ENCODE data around the gene KIAA1217. TPM values are rescaled to one million over a fixed set of nuclear protein-coding genes. Genes with fewer than 3 reads are reported as not detected.

The KIAA1217 gene
- total and polyA plus RNA-seq, 2 of the 8 experiments (the other 6 are each of a cell fraction or from before 2014, with no cell fraction given): 4.5 to 15.6 TPM

DNA sequence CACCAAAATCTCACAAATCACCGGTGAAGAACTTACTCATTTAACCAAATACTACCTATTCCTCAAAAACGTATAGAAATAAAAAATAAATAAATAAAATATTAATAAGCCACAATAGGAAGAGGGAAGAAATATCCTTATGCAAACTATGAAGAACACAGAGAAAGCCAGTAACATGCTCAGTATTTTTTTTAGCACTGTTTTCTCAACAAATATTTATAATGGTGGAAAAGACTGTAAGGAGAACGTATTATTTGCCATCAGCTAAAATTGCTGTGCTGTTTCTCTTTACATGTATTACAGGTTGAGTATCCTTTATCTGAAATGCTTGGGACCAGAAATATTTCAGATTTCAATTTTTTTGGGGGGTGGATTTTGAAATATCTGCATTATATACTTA, 21.0 kb downstream of the KIAA1217 start:
- Histone ChIP-seq H3K4me3 (ENCODE audit: extremely low read depth in 1 of 4, insufficient read depth in 2 of 4, low read depth in 3 of 4, low read length in 4 of 4) (no peak overlapping the region), H2AK5ac (ENCODE audit: low read depth, low read length) (no peak overlapping the region), H3K9me3 (ENCODE audit: insufficient read depth in 2 of 2, low read depth in 1 of 2, low read length in 1 of 2) (no peaks in the 10 kb centered on the region), H3K4me2 (ENCODE audit: insufficient read depth in 1 of 2, low read depth in 2 of 2, low read length in 2 of 2) (no peak overlapping the region), H3K4ac (replicated peaks; ENCODE audit: insufficient read length, low read depth, low read length) (no peak overlapping the region), H3K27me3 (replicated peaks in 1 of 4; ENCODE audit: control insufficient read depth in 3 of 4, extremely low read depth in 1 of 4, insufficient read depth in 3 of 4, low read length in 3 of 4) (no peaks in the 10 kb centered on the region), H2BK12ac (ENCODE audit: low read depth, low read length) (no peak overlapping the region), H3K9ac (replicated peaks in 1 of 4; ENCODE audit: extremely low read depth in 1 of 4, low read depth in 3 of 4, low read length in 3 of 4) (no peak overlapping the region), H3K23me2 (ENCODE audit: low read depth, low read length) (no peaks in the 10 kb centered on the region), H2BK20ac (ENCODE audit: low read length) (no peak overlapping the region), H3K36me3 (ENCODE audit: control insufficient read depth in 2 of 4, insufficient read depth in 4 of 4, low read length in 3 of 4) (no peaks in the 10 kb centered on the region; a peak in 1 of 8 replicates), H3K4me1 (replicated peaks in 1 of 4; ENCODE audit: control insufficient read depth in 3 of 4, insufficient read depth in 4 of 4, low read length in 3 of 4) (peaks cover 0 to 3% (median 0%) of the 10 kb centered on the region in 4 experiments; a peak in 1 of 7 replicates), H4K8ac (ENCODE audit: extremely low read depth, insufficient read depth, low read length) (no peak overlapping the region), H2BK15ac (ENCODE audit: low read length) (no peak overlapping the region), H3K79me2 (ENCODE audit: control insufficient read depth in 1 of 2, insufficient read depth in 2 of 2, low read length in 2 of 2) (no peaks in the 10 kb centered on the region), H3K56ac (replicated peaks; ENCODE audit: insufficient read length, low read depth, low read length) (no peak overlapping the region), H4K91ac (replicated peaks; ENCODE audit: insufficient read length, low read length) (no peak overlapping the region), H3K27ac (ENCODE audit: low read depth, low read length) (no peak overlapping the region), H4K20me1 (replicated peaks in 1 of 2; ENCODE audit: control insufficient read depth in 1 of 2, insufficient read depth in 2 of 2, low read length in 2 of 2) (peaks cover 1 to 2% of the 10 kb centered on the region in 2 experiments), H2BK5ac (ENCODE audit: low read depth, low read length) (no peak overlapping the region), H2AFZ (ENCODE audit: low read length) (no peak overlapping the region), H2BK120ac (replicated peaks; ENCODE audit: low read depth, low read length) (no peak overlapping the region), H3K23ac (ENCODE audit: insufficient read length) (no peak overlapping the region), H3K18ac (ENCODE audit: extremely low read depth, low read length) (no peak overlapping the region), H3K79me1 (ENCODE audit: low read depth, low read length) (no peaks in the 10 kb centered on the region), H3K14ac (ENCODE audit: insufficient read length) (no peak overlapping the region), H4K5ac (ENCODE audit: insufficient read length, low read depth, low read length) (no peak overlapping the region)
- 86% methylated on average over 3 of the region's 3 CpGs; no CpG with 5 or more reads in 1 of the 2 experiments for WGBS, 2 experiments (ENCODE audit: extremely low coverage in 1 of 2, insufficient coverage in 1 of 2, insufficient read length in 1 of 2, insufficient replicate concordance in 2 of 2, low coverage in 1 of 2, low lambda C conversion rate in 2 of 2, missing lambda C conversion rate in 1 of 2)
- POLR2A ChIA-PET (ENCODE audit: partially characterized antibody): no interaction called here
- FAIRE-seq: no peak
- CTCF ChIA-PET (ENCODE audit: partially characterized antibody): interaction anchor here (0.6 kb wide), 1 partner anchor 33 kb away, joined by 3 read pairs; no protein-coding TSS in a partner anchor
- no peak for DNase-seq (ENCODE audit: low read depth in 1 of 2, low spot score in 2 of 2)
- TF ChIP-seq JUND (IDR thresholded peaks at IDR 0.05; ENCODE audit: low read length): no peak

Measured in H1 (cell line).